Nucleus accumbens (tissue), 56 donors: ENCODE data around the gene CENPW.

Experiments
- DNase-seq, 56 donors: peaks; one replicate each; lab custom pipeline; 2025; lab: John Stamatoyannopoulos, UW

The CENPW gene

GRCh38 chr6:126372626-126373025, 32.7 kb downstream of the CENPW start:
- no peak for DNase-seq

- no peak for DNase-seq
Observed at GRCh38 chr6:126373344-126373743, 33.4 kb downstream of the CENPW start.

GRCh38 chr6:126374372-126374771, 34.5 kb downstream of the CENPW start:
- no peak for DNase-seq

GRCh38 chr6:126376682-126377081, 36.8 kb downstream of the CENPW start:
- no peak for DNase-seq

GRCh38 chr6:126377594-126378153, 37.8 kb downstream of the CENPW start:
- no peak for DNase-seq

- DNase-seq = no peak
Observed at GRCh38 chr6:126380072-126380583, 40.2 kb downstream of the CENPW start.

GRCh38 chr6:126381498-126381897, 41.6 kb downstream of the CENPW start:
- no peak for DNase-seq

GRCh38 chr6:126383203-126383602, 43.3 kb downstream of the CENPW start:
- DNase-seq = no peak

GRCh38 chr6:126385536-126385935, 45.6 kb downstream of the CENPW start:
- DNase-seq = no peak

- no peak for DNase-seq
Observed at GRCh38 chr6:126388104-126388598, 48.2 kb downstream of the CENPW start.

- no peak for DNase-seq
Observed at GRCh38 chr6:126396131-126396530, 56.2 kb downstream of the CENPW start.
